HG03432 (cell line): ENCODE measurements around the gene GCSAM.
"Not testable (repeated sequence)": the region's sequence is repeated elsewhere in the genome, so short reads cannot be mapped to it uniquely, and the experiment has no call there.

Source experiments
- ATAC-seq: cut with Tn5 transposase; IDR thresholded peaks from one replicate; pipeline ENCODE4 v1.9.1; 2021; ENCODE audit warnings: mild to moderate bottlenecking, moderate library complexity; ENCODE audit not compliant: unreplicated experiment

Gene GCSAM

DNA sequence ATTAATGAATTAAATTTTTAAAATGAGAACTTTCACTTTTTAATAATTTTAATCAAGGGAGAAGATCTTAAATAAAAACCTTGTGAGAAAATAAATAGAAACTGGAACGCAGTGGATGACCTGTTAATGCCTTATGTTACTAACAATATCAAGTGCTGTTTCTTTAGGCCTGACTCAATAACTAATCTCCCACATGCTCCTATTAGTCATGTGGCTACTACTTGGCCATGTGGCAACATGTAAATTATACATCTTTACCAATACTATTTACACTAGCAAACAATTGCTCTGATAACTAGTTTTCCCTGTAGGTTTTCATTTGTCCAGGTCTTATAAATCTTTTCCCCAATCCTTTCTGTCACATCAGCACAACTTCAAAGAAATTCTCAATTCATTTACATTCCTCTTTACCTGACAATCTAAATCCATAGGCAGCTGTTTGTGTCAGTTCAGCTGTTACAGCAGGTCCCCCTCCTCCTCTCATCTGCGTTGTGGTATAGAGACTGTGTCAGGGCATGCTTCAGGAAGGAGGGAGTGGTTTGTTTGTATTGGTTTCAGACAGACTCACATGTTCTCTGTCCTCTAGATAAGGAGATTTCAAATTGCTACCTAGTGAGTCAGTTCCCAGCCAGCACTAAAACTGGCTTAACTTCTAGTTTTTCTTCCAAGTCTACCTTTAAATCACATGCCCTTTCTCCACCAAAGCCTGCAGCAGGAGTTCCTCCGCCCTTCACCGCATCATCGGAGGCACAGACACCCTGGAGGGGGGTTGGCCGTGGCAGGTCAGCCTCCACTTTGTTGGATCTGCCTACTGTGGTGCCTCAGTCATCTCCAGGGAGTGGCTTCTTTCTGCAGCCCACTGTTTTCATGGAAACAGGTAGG, 58.2 kb downstream of the GCSAM start:
- peak; percentile 94 for ATAC-seq

DNA sequence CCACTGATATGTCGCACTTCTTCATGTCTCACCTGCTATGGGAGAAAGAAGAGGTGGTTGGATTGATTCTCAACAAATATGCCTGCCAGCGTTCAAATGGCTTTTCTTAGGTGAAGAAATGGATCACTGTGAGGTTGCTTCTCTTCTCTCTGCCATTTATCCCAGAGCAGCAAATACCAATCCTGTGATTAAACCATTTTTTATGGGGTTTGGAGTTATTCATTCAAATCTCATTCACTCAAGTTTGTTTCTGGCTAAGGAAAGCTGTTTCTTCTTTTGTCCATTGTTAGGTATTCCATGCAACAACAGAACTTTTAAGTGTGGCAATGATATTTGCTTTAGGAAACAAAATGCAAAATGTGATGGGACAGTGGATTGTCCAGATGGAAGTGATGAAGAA, 59.0 kb downstream of the GCSAM start:
- ATAC-seq = no peak

DNA sequence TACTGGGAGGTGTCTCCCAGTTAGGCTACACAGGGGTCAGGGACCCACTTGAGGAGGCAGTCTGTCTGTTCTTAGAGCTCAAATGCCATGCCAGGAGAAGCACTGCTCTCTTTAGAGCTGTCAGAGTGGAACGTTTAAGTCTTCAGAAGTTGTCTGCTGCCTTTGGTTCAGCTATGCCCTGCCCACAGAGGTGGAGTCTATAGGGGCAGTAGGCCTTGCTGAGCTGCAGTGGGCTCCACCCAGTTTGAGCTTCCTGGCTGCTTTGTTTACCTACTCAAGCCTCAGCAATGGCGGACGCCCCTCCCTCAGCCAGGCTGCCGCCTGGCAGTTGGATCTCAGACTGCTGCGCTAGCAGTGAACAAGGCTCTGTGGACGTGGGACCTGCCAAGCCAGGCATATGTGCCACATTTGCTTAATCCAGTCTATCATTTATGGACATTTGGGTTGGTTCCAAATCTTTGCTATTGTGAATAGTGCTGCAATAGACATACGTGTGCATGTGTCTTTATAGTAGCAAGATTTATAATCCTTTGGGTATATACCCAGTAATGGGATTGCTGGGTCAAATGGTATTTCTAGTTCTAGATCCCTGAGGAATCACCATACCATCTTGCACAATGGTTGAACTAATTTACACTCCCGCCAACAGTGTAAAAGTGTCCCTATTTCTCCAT, 60.5 kb downstream of the GCSAM start:
- ATAC-seq = not testable (repeated sequence)
